Endothelial cell of umbilical vein (primary cell): ENCODE results near the gene MAGI1. TPM values are rescaled to one million over a fixed set of nuclear protein-coding genes. Genes with fewer than 3 reads are reported as not detected.

ENCODE experiments used
- BruUV-seq: library from RNA; stranded (reverse); fragments of 400-500 nt; replicated peaks from 2 replicates; lab custom pipeline; 2021; lab: Mats Ljungman, UMichigan
- CTCF ChIA-PET: fragments of 300-600, 350-600 bp; sonication (Branson Sonifier 250); formaldehyde crosslinking; loops from one replicate; lab custom pipeline; 2021; ENCODE audit warnings: antibody characterized with exemption, inconsistent platforms; lab: Charles Lee
- POLR2A ChIA-PET: fragments of 300-600, 350-600 bp; sonication (Branson Sonifier 250); formaldehyde crosslinking; loops from one replicate; lab custom pipeline; 2021; ENCODE audit warnings: antibody characterized with exemption, inconsistent platforms; lab: Charles Lee
- DNase-seq: peaks from one replicate; pipeline ENCODE4 v3.0.0-alpha.2; 2011; ENCODE audit warnings: low read depth, low spot score
- FAIRE-seq: peaks from 2 replicates; lab custom pipeline; 2011; peaks lifted over from hg19 to GRCh38; lab: Jason Lieb, UNC
- H2AFZ ChIP-seq: 2 replicates; pipeline ENCODE4 v1.6.0; 2012; ENCODE audit warnings: low read depth, low read length, control low read depth, inconsistent platforms
- H3K27ac ChIP-seq: 2 replicates; pipeline ENCODE4 v1.5.1; 2011; ENCODE audit warnings: low read depth, mild to moderate bottlenecking, control low read depth, low read length, moderate library complexity; ENCODE audit not compliant: insufficient read depth
- H3K27me3 ChIP-seq, 2 experiments: 2 replicates each; pipeline versions ENCODE4 v1.6.0 to v1.6.1; 2011; ENCODE audit warnings: low read length in 2 of 2, mixed read lengths in 1 of 2; ENCODE audit not compliant: control insufficient read depth in 2 of 2, insufficient read depth in 2 of 2
- H3K36me3 ChIP-seq, 2 experiments: 2 replicates in 1 of 2; 3 replicates in 1 of 2; pipeline ENCODE4 v1.5.1; 2011; ENCODE audit warnings: low read length in 2 of 2, mild to moderate bottlenecking in 1 of 2, moderate library complexity in 1 of 2; ENCODE audit not compliant: control insufficient read depth in 2 of 2, insufficient read depth in 2 of 2; ENCODE audit errors: extremely low read depth in 1 of 2
- H3K4me1 ChIP-seq: 3 replicates; pipeline ENCODE4 v1.5.1; 2011; ENCODE audit warnings: mild to moderate bottlenecking, low read length; ENCODE audit not compliant: control insufficient read depth, insufficient read depth; ENCODE audit errors: extremely low read depth
- H3K4me2 ChIP-seq: 2 replicates; pipeline ENCODE4 v1.6.1; 2011; ENCODE audit warnings: low read length, control low read depth, mixed read lengths; ENCODE audit not compliant: insufficient read depth
- H3K4me3 ChIP-seq, 3 experiments: fragments of 200-600 bp in 1 of 3; sonication (generic), shearing (Covaris generic) in 1 of 3; replicated peaks in 1 of 3; 2 replicates each; pipeline ENCODE4 v1.5.1; 2011 to 2016; ENCODE audit warnings: control low read depth in 3 of 3, low read length in 3 of 3, mild to moderate bottlenecking in 2 of 3, inconsistent platforms in 1 of 3, low read depth in 1 of 3, moderate library complexity in 1 of 3; ENCODE audit not compliant: insufficient read depth in 1 of 3
- H3K79me2 ChIP-seq: 2 replicates; pipeline ENCODE4 v1.6.0; 2012; ENCODE audit warnings: low read length, inconsistent platforms; ENCODE audit not compliant: control insufficient read depth, insufficient read depth
- H3K9ac ChIP-seq: replicated peaks from 2 replicates; pipeline ENCODE3; 2011; ENCODE audit warnings: low read length, control low read depth; ENCODE audit not compliant: insufficient read depth; ENCODE audit errors: extremely low read depth
- H3K9me1 ChIP-seq: replicated peaks from 3 replicates; pipeline ENCODE4 v1.6.0; 2011; ENCODE audit warnings: mild to moderate bottlenecking, low read length; ENCODE audit not compliant: control insufficient read depth, insufficient read depth; ENCODE audit errors: extremely low read depth
- H3K9me3 ChIP-seq: replicated peaks from 2 replicates; pipeline ENCODE4 v1.5.1; 2012; ENCODE audit warnings: low read length, inconsistent platforms; ENCODE audit not compliant: control insufficient read depth, insufficient read depth
- H4K20me1 ChIP-seq: replicated peaks from 2 replicates; pipeline ENCODE3; 2011; ENCODE audit warnings: mild to moderate bottlenecking, low read length; ENCODE audit not compliant: control insufficient read depth, insufficient read depth; ENCODE audit errors: extremely low read depth
- EZH2 ChIP-seq: IDR thresholded peaks from 2 replicates; pipeline ENCODE4 v1.6.1; 2012; ENCODE audit warnings: borderline replicate concordance, low read depth, mild to moderate bottlenecking, moderate library complexity, low read length, inconsistent platforms; ENCODE audit not compliant: severe bottlenecking
- GATA2 ChIP-seq: IDR thresholded peaks from 2 replicates; pipeline ENCODE4 v1.7.0; 2011; ENCODE audit warnings: low read depth, mild to moderate bottlenecking, moderate library complexity, mixed read lengths, low read length; ENCODE audit not compliant: insufficient read length, insufficient read depth
- MYC ChIP-seq: IDR thresholded peaks from one replicate; pipeline ENCODE4 v1.6.1; 2011; ENCODE audit warnings: mild to moderate bottlenecking, low read depth, low read length
- POLR2A ChIP-seq: IDR thresholded peaks from 2 replicates; pipeline ENCODE4 v1.6.1; 2012; ENCODE audit warnings: low read depth, mild to moderate bottlenecking, control low read depth, low read length
- POLR2AphosphoS5 ChIP-seq: IDR thresholded peaks from 2 replicates; pipeline ENCODE4 v1.6.1; 2012; ENCODE audit warnings: low read depth, mild to moderate bottlenecking, control low read depth, low read length, moderate library complexity; ENCODE audit not compliant: insufficient read depth
- dilution Hi-C: fragments of 300-500 bp; cut with MboI; formaldehyde crosslinking; loops from one replicate; pipeline ENCODE4 v1.15.0; 2019; ENCODE audit warnings: low sequenced_read_pairs; ENCODE audit not compliant: extremely low pct_ligation_motif_present
- intact Hi-C: fragments of 100-400 bp; cut with micrococcal nuclease; formaldehyde crosslinking; loops from one replicate; pipeline ENCODE4 v1.10.0; 2022
- polyA plus RNA-seq, 4 experiments: library from polyadenylated mRNA; depleted of rRNA in 3 of 4; stranded (reverse) in 3 of 4; unstranded in 1 of 4; fragments of >200 nt; gene quantifications; 2 replicates each; pipeline versions ENCODE4 v1.2.1 to v1.2.3, GENCODE V29; 2011 to 2012; ENCODE audit warnings: missing spikeins in 1 of 4
- total RNA-seq: library from RNA; stranded (reverse); gene quantifications from 2 replicates; pipeline ENCODE4 v1.2.3, GENCODE V29; 2021
- TF ChIP-seq, protein P1 (sequence below), 2 donors: IDR thresholded peaks; 1 replicate in 1 of 2; 2 replicates in 1 of 2; pipeline ENCODE4 v1.5.1; 2011; ENCODE audit warnings: low read length in 2 of 2, mild to moderate bottlenecking in 2 of 2, moderate library complexity in 2 of 2, control low read depth in 1 of 2, inconsistent platforms in 1 of 2, low read depth in 1 of 2; ENCODE audit not compliant: insufficient read depth in 1 of 2; ENCODE audit errors: extremely low read depth in 1 of 2

MAGI1 gene
- total and polyA plus RNA-seq, 2 donors (not counting 3 experiments of a cell fraction or from before 2014, with no cell fraction given) = 10.1 to 47.9 TPM

DNA sequence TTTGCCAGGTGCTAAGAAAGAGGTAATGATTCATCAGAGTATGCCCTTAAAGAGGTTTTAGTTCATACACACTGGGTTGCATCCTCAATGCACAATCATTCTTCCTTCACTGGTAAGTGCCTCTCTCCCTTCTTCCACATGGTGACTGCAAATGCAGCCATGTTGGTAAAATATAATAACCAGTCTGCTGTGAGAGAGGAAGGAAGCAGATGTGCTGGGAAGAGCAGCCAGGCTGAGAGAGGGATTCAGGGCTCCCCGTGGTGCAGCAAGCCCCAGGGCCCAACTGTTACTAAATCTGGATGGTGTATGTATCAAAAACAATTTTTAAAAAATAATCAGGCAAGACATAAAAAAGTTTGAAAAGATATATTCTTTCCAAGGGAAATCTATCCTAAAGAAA lies 498.1 kb downstream of the MAGI1 start:
- POLR2A ChIA-PET = no interaction called here
- DNase-seq (no peak), FAIRE-seq (no peak)
- no peak overlapping the region for H2AFZ ChIP-seq
- no peaks in the 10 kb centered on the region for H3K9me3 ChIP-seq
- H3K4me2 ChIP-seq = no peak overlapping the region
- intact Hi-C loops (no loop called here), dilution Hi-C loops (no loop called here)
- H3K9me1 ChIP-seq = no peaks in the 10 kb centered on the region
- no peak overlapping the region for H3K4me3 ChIP-seq
- H3K9ac ChIP-seq = no peak overlapping the region
- peaks cover 0 to 5% of the 10 kb centered on the region in 2 experiments for H3K27me3 ChIP-seq
- no peaks in the 10 kb centered on the region for H3K79me2 ChIP-seq
- H3K4me1 ChIP-seq = peaks cover 2% of the 10 kb centered on the region
- H4K20me1 ChIP-seq = peaks cover 18% of the 10 kb centered on the region
- BruUV-seq = no TSS peak
- TF ChIP-seq POLR2A = no peak
- TF ChIP-seq, protein P1, sequence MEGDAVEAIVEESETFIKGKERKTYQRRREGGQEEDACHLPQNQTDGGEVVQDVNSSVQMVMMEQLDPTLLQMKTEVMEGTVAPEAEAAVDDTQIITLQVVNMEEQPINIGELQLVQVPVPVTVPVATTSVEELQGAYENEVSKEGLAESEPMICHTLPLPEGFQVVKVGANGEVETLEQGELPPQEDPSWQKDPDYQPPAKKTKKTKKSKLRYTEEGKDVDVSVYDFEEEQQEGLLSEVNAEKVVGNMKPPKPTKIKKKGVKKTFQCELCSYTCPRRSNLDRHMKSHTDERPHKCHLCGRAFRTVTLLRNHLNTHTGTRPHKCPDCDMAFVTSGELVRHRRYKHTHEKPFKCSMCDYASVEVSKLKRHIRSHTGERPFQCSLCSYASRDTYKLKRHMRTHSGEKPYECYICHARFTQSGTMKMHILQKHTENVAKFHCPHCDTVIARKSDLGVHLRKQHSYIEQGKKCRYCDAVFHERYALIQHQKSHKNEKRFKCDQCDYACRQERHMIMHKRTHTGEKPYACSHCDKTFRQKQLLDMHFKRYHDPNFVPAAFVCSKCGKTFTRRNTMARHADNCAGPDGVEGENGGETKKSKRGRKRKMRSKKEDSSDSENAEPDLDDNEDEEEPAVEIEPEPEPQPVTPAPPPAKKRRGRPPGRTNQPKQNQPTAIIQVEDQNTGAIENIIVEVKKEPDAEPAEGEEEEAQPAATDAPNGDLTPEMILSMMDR (IDR thresholded peaks at IDR 0.05; ENCODE audit: extremely low read depth in 1 of 2, insufficient read depth in 1 of 2, low read depth in 1 of 2, low read length in 2 of 2) = no peak
- no peak for TF ChIP-seq GATA2
- no peak for TF ChIP-seq POLR2AphosphoS5
- TF ChIP-seq EZH2 = no peak
- TF ChIP-seq MYC = no peak
- CTCF ChIA-PET = interaction anchor here (1.7 kb wide), 1 partner anchor 9 kb away, joined by 7 read pairs; no protein-coding TSS in a partner anchor
- H3K36me3 ChIP-seq = no peaks in the 10 kb centered on the region
- H3K27ac ChIP-seq = no peak overlapping the region
